ENCODE measurements around the gene CCDC117.
A peak's percentile ranks its signal among the peaks of the same experiment; 100 is the strongest.
"Not testable (repeated sequence)": the region's sequence is repeated elsewhere in the genome, so short reads cannot be mapped to it uniquely, and the experiment has no call there.

Gene CCDC117

DNA sequence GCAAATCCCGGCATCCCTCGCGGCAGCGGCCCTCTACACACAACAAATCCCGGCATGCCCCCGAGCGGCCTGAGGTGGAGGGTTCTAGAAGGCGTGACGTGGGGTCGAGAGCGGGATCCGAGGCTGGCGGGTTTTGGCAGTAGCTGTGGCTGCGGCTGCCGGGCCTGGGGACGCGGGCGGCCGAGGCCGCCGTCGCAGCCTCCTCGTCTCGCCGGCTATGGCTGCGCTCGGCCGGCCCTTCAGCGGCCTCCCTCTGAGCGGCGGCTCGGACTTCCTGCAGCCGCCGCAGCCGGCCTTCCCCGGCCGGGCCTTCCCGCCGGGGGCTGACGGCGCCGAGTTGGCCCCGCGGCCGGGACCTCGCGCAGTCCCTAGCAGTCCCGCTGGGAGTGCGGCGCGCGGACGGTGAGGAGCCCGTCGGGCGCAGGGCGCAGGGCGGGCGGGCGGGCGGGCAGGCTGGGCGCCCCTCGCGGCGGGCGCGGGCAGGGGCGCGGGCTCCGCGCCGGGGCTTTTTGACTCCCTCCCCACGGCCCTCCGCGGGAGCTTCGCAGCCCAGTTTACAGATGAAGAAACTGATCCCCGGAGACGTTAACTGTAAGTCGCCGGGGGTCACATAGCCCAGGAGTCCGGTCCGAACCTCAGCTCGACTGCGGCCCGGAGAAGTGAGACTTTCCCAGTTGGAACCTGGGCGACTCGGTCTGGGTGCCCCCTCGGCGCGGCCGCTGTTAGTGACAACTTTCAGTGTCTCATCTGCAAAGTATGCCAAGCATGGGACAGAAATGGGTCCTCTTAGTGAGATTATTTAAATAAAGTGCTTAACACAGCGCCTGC, at the start of gene CCDC117:
Gene CCDC117, plus strand, starts transcription at position 63 of the 828 bp plus-strand sequence. Its CDS starts 155 bp downstream, at position 218.
- DNase-seq: peak; percentile 96

GRCh38 chr22:28728002-28728401, 44.5 kb upstream of the CCDC117 start:
- no peak for DNase-seq

DNA sequence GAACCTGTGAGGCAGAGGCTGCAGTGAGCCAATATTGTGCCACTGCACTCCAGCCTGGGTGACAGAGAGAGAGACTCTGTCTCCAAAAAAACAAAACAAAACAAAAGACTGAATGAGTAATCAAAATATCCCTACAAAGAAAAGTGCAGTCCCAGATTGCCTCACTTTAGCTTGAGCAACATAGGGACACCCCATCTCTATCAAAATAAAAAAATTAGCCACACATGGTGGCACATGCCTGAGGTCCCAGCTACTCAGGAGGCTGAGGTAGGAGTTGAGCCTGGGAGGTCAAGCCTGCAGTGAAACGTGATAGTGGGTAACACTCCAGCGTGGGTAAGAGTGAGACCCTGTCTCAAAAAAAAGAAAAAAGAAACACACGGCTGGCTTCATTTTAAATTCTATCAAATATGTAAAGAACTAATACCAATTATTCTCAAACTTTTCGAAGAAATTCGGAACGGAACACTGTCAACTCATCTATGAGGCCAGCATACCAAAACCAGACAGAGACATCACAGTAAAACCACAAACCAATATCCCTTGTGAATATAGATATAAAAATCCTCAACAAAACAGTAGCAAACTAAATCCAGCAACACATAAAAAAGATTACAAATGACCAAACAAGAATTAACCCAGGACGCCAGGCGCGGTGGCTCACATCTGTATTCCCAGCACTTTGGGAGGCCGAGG, 43.7 kb upstream of the CCDC117 start:
- no peak for DNase-seq

DNA sequence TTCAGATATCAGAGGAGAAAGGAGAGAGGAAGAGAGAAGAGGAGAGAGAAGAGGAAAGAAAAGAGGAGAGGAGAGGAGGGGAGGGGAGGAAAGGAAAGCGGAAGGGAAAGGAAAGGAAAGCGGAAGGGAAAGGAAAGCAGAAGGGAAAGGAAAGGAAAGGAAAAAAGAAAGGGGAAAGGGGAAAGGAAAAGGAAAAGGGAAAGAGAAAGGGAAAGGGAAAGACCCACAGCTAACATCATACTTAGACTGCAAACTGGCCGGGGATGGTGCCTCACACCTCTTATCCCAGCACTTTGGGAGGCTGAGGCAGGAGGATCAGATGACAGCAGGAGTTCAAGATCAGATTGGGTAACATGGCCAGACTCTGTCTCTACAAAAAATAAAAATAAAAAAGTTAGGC, 42.3 kb upstream of the CCDC117 start:
- no peak for DNase-seq

GRCh38 chr22:28734393-28734792, 38.1 kb upstream of the CCDC117 start:
- no peak for DNase-seq

DNA sequence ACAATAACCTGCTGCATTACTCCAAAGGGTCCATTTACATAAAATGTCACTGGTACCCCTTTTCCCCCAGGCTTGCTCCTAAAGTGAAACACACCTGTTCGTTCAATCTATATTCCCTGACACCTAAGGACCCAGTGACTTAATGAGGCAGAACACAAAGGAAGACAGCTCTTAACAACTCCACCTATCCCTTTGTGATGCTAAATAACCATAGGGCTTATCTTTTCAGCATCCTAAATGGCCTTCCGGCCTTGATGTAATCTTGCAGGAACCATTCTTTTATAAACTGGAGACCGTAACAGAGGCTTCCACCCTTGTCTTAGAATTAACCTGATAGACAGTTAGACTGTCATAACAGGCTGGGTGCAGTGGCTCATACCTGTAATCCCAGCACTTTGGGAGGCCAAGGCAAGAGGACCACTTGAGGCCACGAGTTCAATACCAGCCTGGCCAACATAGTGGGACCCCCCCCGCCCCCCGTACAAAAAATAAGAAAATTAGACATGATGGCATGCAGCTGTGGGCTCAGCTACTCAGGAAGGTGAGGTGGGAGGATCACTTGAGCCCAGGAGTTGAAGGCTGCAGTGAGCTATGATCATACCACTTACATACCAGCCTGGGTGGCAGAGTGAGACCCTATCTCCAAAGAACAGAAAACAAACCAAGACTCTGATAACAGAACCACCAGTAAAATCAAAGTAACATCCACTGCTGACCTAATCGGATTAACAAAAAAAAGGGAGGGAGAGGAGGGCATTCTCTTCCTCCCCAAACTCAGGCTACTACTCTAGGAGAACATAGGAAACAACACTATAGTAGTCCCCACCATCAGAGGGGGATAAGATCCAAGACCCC, 36.0 kb upstream of the CCDC117 start:
- DNase-seq: no peak

GRCh38 chr22:28737701-28738100, 34.8 kb upstream of the CCDC117 start:
- no peak for DNase-seq

- DNase-seq: not testable (repeated sequence)
Observed at GRCh38 chr22:28738876-28739275, 33.6 kb upstream of the CCDC117 start.

DNA sequence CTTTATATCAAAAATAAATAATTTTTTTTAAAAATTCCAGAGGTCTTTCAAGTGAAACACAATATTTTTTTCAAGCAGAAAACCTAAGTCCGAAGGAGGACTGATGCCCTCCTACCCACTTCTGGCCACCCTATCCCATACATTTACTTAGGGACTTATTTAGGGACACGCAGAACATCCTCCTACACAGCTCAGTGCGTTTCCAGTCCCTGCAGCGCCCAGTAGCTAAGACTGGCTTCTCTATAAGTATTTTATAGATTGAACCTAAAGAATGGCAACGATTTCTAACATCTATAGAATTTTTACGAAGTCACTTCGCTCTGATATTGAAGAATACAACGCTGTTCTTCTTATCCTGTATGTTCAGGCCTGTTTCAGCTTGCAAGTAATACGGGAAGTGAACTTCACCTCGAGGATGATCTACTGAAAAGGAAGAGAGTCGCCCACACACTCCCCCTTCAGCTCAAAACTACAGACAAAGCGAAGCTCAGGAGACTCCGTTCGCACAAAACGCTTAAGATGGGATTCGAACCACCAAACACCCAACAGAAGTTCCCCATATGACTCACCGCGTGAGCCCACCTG, 31.2 kb upstream of the CCDC117 start:
- no peak for DNase-seq

DNA sequence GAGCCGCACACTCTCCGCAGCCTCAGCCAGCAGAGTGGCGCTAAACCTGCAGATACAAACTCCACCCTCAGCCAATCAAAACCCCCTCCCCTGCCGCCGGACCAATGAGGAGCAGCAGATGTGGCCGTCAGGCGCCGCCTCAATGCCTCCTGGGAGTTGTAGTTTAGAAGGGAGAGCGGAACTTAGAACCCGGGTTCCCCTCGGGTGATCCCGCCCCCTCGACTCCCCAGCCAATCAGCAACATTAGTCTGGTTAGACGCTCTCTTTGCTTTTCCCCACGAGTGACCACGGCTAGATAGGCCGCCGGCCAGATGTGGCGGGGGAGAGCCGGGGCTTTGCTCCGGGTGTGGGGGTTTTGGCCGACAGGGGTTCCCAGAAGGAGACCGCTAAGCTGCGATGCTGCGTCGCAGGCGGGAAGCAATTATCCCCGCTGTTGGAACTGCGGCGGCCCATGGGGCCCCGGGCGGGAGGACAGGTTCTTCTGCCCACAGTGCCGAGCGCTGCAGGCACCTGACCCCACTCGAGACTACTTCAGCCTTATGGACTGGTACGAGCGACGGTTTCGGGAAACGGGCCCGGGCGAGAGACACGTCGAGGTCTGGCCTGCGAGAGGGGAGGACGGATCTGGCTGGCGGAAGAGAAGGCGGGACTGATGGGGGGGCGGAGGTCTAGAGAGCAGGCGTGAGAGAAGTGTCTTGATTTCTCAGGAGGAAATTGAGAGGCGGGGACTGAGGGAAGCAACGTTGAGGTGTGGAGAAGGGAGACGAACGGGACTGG, 30.5 kb upstream of the CCDC117 start, which contains the start of the genes CHEK2 and HSCB:
Gene CHEK2, minus strand, starts transcription at position 36 of the 777 bp plus-strand sequence. CDS start 7,099 bp downstream, outside the sequence.
Gene HSCB, plus strand, starts transcription at position 255 of the 777 bp plus-strand sequence. Its CDS starts 57 bp downstream, at position 312.
- DNase-seq: peak; percentile 99

GRCh38 chr22:28742562-28742962, 29.9 kb upstream of the CCDC117 start:
- no peak for DNase-seq

- DNase-seq: no peak
Observed at GRCh38 chr22:28743852-28744251, 28.6 kb upstream of the CCDC117 start.

DNA sequence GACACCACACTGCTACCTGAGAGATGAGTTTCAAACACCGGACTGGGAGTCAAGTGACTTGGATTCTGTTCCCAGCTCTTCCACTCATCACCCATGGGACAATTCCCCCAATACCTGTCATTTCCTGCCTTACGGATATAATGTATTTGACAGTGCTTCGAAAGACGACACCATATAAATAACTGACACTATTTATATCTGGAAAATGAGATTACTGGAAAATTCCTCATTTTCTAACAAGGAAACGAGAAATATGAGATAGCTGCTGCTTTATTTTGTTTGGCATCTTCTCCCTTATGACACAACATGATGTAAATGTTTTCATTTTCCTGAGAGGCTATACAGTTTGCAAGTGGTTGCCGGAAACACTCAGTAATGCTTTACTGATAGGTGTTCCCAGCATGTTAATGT, 22.0 kb upstream of the CCDC117 start:
- peak; percentile 88 for DNase-seq

GRCh38 chr22:28754512-28754911, 18.0 kb upstream of the CCDC117 start:
- DNase-seq: not testable (repeated sequence)

DNA sequence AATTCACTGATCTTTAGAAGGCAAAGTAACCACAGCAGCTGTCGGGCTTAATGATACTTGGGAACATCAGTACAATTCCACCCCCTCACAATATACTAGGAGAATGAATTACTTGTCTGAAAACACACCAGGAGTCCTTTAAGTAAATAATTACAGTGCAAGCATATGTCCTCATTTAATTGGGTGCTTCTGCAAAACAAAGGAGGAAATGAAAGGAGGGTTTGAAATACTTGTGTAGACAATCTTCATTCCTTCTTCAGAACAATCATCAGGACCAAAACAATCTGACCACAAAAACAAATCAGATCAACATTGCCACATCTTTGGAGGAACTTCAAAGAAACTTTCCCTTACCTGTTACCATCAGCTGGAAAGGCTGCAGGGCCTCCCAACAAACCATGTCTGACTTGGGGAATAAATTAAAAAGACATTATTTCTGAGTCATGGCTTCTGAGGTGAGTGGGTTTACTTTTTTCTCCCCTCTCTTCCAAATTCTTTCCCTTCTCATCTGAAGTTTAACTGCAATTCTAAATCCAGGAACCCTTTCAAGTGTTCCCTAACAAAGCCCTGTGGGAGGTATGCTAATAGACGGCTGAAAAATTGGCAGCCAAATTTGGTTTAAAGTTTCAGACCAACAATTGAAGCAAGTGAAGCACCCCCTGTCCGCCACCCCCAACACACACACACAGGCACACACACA, 12.5 kb upstream of the CCDC117 start:
- no peak for DNase-seq

DNA sequence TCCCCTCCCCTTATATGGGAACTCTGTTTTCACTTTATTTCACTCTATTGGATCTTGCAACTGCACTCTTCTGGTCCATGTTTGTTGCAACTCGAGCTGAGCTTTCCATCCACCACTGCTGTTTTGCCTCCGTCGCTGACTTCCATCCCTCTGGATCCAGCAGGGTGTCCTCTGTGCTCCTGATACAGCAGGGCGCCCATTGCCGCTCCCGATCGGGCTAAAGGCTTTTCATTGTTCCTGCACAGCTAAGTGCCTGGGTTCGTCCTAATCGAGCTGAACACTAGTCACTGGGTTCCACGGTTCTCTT, 11.1 kb upstream of the CCDC117 start:
- DNase-seq: no peak

GRCh38 chr22:28762000-28762399, 10.5 kb upstream of the CCDC117 start:
- DNase-seq: not testable (repeated sequence)

DNA sequence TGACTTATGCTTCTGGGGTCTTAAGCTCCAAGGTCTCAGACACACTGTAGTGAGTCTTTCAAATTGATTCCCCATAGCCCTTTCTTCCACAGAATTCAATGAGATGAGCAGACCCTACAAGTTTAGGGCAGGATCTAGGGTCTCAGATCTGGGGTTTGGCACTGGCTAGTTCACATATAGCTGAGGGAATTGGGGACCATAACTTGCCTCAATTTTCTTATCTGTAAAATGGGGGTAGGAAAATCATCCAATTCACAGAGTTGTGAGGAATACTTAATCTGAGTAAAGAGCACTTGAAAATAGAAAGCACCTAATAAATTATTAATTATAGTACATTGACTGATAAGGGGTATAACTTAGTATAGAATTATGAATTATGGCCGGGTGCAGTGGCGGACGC, 5.9 kb upstream of the CCDC117 start:
- DNase-seq: no peak

DNA sequence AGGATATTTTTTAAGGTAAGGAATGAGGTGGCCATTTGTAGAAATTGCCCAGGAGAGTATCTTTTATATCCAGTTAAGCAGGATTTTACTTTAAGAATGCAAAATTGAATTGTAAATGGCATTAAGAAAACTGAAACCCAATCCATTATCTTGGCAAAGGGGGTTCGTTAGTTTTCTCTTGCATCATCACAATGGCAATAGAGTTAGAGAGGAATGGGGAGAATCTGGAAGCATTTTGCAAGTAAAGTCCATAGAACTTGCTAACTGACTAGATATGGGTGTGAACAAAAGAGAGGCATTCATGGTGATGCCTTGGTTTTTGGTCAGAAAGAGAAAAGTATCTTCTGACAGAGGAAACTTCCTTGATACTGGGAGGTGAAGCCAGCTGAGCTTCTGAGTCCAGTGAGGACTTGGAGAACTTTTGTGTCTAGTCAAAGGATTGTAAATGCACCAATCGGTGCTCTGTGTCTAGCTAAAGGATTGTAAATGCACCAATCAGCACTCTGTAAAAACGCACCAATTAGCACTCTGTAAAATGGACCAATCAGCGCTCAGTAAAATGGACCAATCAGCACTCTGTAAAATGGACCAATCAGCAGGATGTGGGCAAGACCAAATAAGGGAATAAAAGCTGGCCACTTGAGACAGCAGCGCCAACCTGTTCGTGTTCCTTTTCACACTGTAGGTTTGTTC, 3.6 kb upstream of the CCDC117 start:
- DNase-seq: no peak

GRCh38 chr22:28769394-28770085, 3.0 kb upstream of the CCDC117 start:
- no peak for DNase-seq
